Keratinocyte (primary cell): ENCODE results near the gene ACTL9. TPM values are rescaled to one million over a fixed set of nuclear protein-coding genes. Genes with fewer than 3 reads are reported as not detected.

Experiments used
- DNase-seq: peaks from one replicate; pipeline ENCODE4 v3.0.0-alpha.2; 2011; ENCODE audit warnings: low read depth, missing footprints, low spot score
- FAIRE-seq: peaks from 2 replicates; lab custom pipeline; 2011; peaks lifted over from hg19 to GRCh38; lab: Jason Lieb, UNC
- H2AFZ ChIP-seq: 2 replicates; pipeline ENCODE4 v1.6.0; 2012; ENCODE audit warnings: low read length, control low read depth, inconsistent platforms; ENCODE audit not compliant: control insufficient read depth
- H3K27ac ChIP-seq: 2 replicates; pipeline ENCODE4 v1.5.1; 2011; ENCODE audit warnings: low read length; ENCODE audit not compliant: control insufficient read depth, insufficient read depth
- H3K27me3 ChIP-seq: 3 replicates; pipeline ENCODE4 v1.6.0; 2011; ENCODE audit warnings: low read length; ENCODE audit not compliant: control insufficient read depth, insufficient read depth; ENCODE audit errors: extremely low read depth
- H3K36me3 ChIP-seq, 2 experiments: 2 replicates in 1 of 2; 3 replicates in 1 of 2; pipeline ENCODE4 v1.5.1; 2011; ENCODE audit warnings: low read length in 2 of 2, mild to moderate bottlenecking in 1 of 2; ENCODE audit not compliant: control insufficient read depth in 2 of 2, insufficient read depth in 2 of 2; ENCODE audit errors: extremely low read depth in 1 of 2
- H3K4me1 ChIP-seq: 3 replicates; pipeline ENCODE4 v1.5.1; 2011; ENCODE audit warnings: low read length; ENCODE audit not compliant: control insufficient read depth, insufficient read depth; ENCODE audit errors: extremely low read depth
- H3K4me2 ChIP-seq: 3 replicates; pipeline ENCODE4 v1.6.0; 2011; ENCODE audit warnings: low read depth, low read length; ENCODE audit not compliant: control insufficient read depth, insufficient read depth; ENCODE audit errors: extremely low read depth
- H3K4me3 ChIP-seq, 3 experiments: fragments of 200-600 bp in 1 of 3; sonication (generic) in 1 of 3; 2 replicates in 2 of 3; 3 replicates in 1 of 3; pipeline ENCODE4 v1.5.1; 2011 to 2016; ENCODE audit warnings: low read length in 3 of 3, mild to moderate bottlenecking in 3 of 3, control low read depth in 2 of 3, inconsistent platforms in 1 of 3, low read depth in 1 of 3, mixed read lengths in 1 of 3, mixed run types in 1 of 3, moderate library complexity in 1 of 3; ENCODE audit not compliant: control insufficient read depth in 2 of 3, insufficient read depth in 2 of 3; ENCODE audit errors: extremely low read depth in 1 of 3
- H3K79me2 ChIP-seq: 2 replicates; pipeline ENCODE4 v1.6.0; 2012; ENCODE audit warnings: low read length; ENCODE audit not compliant: control insufficient read depth, insufficient read depth
- H3K9ac ChIP-seq: 3 replicates; pipeline ENCODE4 v1.6.0; 2011; ENCODE audit warnings: low read length; ENCODE audit not compliant: control insufficient read depth, insufficient read depth; ENCODE audit errors: extremely low read depth
- H3K9me1 ChIP-seq: 3 replicates; pipeline ENCODE4 v1.6.0; 2011; ENCODE audit warnings: low read length; ENCODE audit not compliant: control insufficient read depth, insufficient read depth; ENCODE audit errors: extremely low read depth
- H3K9me3 ChIP-seq: 2 replicates; pipeline ENCODE4 v1.5.1; 2012; ENCODE audit warnings: low read depth, low read length; ENCODE audit not compliant: control insufficient read depth
- H4K20me1 ChIP-seq: 3 replicates; pipeline ENCODE4 v1.6.0; 2011; ENCODE audit warnings: low read length; ENCODE audit not compliant: control insufficient read depth, insufficient read depth; ENCODE audit errors: extremely low read depth
- EZH2 ChIP-seq: IDR thresholded peaks from one replicate; pipeline ENCODE4 v1.6.1; 2012; ENCODE audit warnings: inconsistent platforms, mild to moderate bottlenecking, low read length, moderate library complexity
- dilution Hi-C: fragments of 300-500 bp; cut with MboI; formaldehyde crosslinking; loops from one replicate; pipeline ENCODE4 v1.7.0; 2020; ENCODE audit warnings: low sequenced_read_pairs; ENCODE audit not compliant: extremely low pct_ligation_motif_present
- polyA plus RNA-seq, 5 experiments: library from polyadenylated mRNA; depleted of rRNA in 3 of 5; stranded (reverse) in 3 of 5; stranded (forward) in 1 of 5; unstranded in 1 of 5; fragments of >200 nt; gene quantifications; 1 replicate in 1 of 5; 2 replicates in 3 of 5; 3 replicates in 1 of 5; pipeline versions ENCODE4 v1.2.1 to v1.2.3, GENCODE V29; 2011 to 2012; ENCODE audit warnings: missing spikeins in 2 of 5, low read depth in 1 of 5, low replicate concordance in 1 of 5
- TF ChIP-seq, protein P1 (sequence below), 3 experiments: IDR thresholded peaks in 1 of 3; conservative IDR thresholded peaks in 1 of 3; optimal IDR thresholded peaks in 1 of 3; 2 replicates in 2 of 3; 3 replicates in 1 of 3; pipeline versions ENCODE3 to v1.5.1; 2011; ENCODE audit warnings: low read length in 3 of 3, mild to moderate bottlenecking in 3 of 3, moderate library complexity in 2 of 3, control low read depth in 1 of 3, inconsistent platforms in 1 of 3; ENCODE audit not compliant: insufficient read depth in 2 of 3; ENCODE audit errors: extremely low read depth in 1 of 3

The ACTL9 gene
- polyA plus RNA-seq, 1 donor (not counting 4 experiments of a cell fraction or from before 2014, with no cell fraction given): not detected

GRCh38 chr19:8655340-8655709 lies 43.3 kb downstream of the ACTL9 start:
- TF ChIP-seq EZH2: no peak
- TF ChIP-seq, protein P1, sequence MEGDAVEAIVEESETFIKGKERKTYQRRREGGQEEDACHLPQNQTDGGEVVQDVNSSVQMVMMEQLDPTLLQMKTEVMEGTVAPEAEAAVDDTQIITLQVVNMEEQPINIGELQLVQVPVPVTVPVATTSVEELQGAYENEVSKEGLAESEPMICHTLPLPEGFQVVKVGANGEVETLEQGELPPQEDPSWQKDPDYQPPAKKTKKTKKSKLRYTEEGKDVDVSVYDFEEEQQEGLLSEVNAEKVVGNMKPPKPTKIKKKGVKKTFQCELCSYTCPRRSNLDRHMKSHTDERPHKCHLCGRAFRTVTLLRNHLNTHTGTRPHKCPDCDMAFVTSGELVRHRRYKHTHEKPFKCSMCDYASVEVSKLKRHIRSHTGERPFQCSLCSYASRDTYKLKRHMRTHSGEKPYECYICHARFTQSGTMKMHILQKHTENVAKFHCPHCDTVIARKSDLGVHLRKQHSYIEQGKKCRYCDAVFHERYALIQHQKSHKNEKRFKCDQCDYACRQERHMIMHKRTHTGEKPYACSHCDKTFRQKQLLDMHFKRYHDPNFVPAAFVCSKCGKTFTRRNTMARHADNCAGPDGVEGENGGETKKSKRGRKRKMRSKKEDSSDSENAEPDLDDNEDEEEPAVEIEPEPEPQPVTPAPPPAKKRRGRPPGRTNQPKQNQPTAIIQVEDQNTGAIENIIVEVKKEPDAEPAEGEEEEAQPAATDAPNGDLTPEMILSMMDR (optimal IDR thresholded peaks at IDR 0.05 in 1 of 3, IDR thresholded peaks at IDR 0.05 in 1 of 3, conservative IDR thresholded peaks at IDR 0.05 in 1 of 3; ENCODE audit: extremely low read depth in 1 of 3, insufficient read depth in 2 of 3, low read length in 3 of 3): no peak
- no peak overlapping the region for H3K27ac ChIP-seq
- dilution Hi-C loops: no loop called here
- H3K9me3 ChIP-seq: no peaks in the 10 kb centered on the region
- H3K9ac ChIP-seq: no peak overlapping the region
- H3K4me1 ChIP-seq: no peaks in the 10 kb centered on the region
- H3K36me3 ChIP-seq: no peaks in the 10 kb centered on the region
- H3K4me3 ChIP-seq: no peak overlapping the region
- no peaks in the 10 kb centered on the region for H3K9me1 ChIP-seq
- H3K27me3 ChIP-seq: no peaks in the 10 kb centered on the region
- no peaks in the 10 kb centered on the region for H3K79me2 ChIP-seq
- FAIRE-seq (no peak), DNase-seq (no peak)
- no peaks in the 10 kb centered on the region for H4K20me1 ChIP-seq
- H2AFZ ChIP-seq: no peak overlapping the region
- no peak overlapping the region for H3K4me2 ChIP-seq

- peak overlapping the region; percentile 45 for H3K4me2 ChIP-seq
- H3K27me3 ChIP-seq: no peaks in the 10 kb centered on the region
- dilution Hi-C loops: no loop called here
- H2AFZ ChIP-seq: peak overlapping the region; percentile 37
- H3K27ac ChIP-seq: no peak overlapping the region
- no peak overlapping the region for H3K9ac ChIP-seq
- FAIRE-seq (no peak), DNase-seq (no peak)
- TF ChIP-seq, protein P1 (optimal IDR thresholded peaks at IDR 0.05 in 1 of 3, IDR thresholded peaks at IDR 0.05 in 1 of 3, conservative IDR thresholded peaks at IDR 0.05 in 1 of 3; ENCODE audit: extremely low read depth in 1 of 3, insufficient read depth in 2 of 3, low read length in 3 of 3): peak; percentile 73 to 85 (median 81)
- TF ChIP-seq EZH2: no peak
- no peaks in the 10 kb centered on the region for H3K9me3 ChIP-seq
- no peaks in the 10 kb centered on the region for H4K20me1 ChIP-seq
- no peaks in the 10 kb centered on the region for H3K79me2 ChIP-seq
- no peaks in the 10 kb centered on the region for H3K36me3 ChIP-seq
- H3K4me1 ChIP-seq: no peaks in the 10 kb centered on the region
- H3K9me1 ChIP-seq: no peaks in the 10 kb centered on the region
- no peak overlapping the region for H3K4me3 ChIP-seq
Measured at GRCh38 chr19:8654591-8655339, 43.8 kb downstream of the ACTL9 start.
